GM12873 (cell line): ENCODE data around the gene CD2BP2.

Experiments
- TF ChIP-seq, protein P1 (sequence below): IDR thresholded peaks from 2 replicates; pipeline ENCODE4 v1.5.1; 2012; ENCODE audit warnings: low read depth, mild to moderate bottlenecking, moderate library complexity, low read length, control low read depth; ENCODE audit not compliant: insufficient read depth; ENCODE audit errors: missing control alignments

Gene CD2BP2

DNA sequence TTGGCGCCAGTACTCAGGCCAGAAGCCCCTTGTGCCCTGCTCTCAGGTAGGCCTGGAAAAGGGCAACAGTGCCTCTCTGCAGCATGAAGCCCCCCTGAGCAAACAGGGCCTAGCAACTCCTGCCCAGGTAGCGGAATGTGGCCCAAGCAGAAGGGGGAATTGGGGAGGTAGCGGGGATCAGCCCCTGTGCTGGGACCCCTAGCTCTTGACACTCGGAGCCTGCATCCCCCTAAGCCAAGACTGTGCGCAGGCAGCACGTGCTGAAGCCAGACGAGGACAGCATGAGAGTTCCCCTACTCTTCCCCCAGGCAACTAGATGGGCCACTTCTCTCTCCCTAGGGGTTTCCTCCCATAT lies 823 bp upstream of the CD2BP2 start:
- TF ChIP-seq, protein P1, sequence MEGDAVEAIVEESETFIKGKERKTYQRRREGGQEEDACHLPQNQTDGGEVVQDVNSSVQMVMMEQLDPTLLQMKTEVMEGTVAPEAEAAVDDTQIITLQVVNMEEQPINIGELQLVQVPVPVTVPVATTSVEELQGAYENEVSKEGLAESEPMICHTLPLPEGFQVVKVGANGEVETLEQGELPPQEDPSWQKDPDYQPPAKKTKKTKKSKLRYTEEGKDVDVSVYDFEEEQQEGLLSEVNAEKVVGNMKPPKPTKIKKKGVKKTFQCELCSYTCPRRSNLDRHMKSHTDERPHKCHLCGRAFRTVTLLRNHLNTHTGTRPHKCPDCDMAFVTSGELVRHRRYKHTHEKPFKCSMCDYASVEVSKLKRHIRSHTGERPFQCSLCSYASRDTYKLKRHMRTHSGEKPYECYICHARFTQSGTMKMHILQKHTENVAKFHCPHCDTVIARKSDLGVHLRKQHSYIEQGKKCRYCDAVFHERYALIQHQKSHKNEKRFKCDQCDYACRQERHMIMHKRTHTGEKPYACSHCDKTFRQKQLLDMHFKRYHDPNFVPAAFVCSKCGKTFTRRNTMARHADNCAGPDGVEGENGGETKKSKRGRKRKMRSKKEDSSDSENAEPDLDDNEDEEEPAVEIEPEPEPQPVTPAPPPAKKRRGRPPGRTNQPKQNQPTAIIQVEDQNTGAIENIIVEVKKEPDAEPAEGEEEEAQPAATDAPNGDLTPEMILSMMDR, result no peak

DNA sequence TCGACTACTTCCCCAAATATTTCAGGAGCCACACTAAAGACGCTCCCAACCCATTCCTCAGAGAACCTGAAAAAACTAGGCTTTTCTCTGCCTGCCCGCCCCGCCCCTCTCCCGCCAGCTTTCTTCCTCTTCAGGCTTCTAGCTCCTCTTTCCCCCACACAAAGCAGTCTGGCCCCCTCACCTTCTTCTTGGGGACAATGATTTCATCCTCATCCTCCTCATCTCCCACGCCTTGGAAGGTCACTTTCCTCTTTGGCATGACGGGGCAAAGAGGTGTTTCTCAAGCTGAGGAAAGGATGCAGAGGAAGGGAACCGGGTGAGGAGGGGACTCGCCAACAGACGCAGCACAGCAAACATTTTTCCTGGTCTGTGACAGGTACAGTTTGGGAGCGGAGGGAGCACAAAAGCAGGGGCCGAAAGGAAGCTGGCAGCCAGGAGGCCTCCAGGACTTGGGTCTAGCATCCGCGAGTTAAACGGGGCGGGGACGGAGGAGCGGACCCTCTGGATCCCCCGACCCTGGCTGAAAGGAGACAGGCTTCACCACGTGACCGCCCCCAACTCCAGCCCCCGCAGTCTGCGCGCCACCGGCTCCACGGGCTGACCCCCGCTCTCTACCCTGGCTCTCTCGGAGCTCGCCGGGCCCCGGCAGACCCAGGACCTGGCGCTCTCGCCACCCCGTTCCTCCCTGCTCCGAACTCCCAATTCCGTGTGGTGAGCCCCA lies 525 bp downstream of the CD2BP2 start:
- TF ChIP-seq, protein P1, result no peak

DNA sequence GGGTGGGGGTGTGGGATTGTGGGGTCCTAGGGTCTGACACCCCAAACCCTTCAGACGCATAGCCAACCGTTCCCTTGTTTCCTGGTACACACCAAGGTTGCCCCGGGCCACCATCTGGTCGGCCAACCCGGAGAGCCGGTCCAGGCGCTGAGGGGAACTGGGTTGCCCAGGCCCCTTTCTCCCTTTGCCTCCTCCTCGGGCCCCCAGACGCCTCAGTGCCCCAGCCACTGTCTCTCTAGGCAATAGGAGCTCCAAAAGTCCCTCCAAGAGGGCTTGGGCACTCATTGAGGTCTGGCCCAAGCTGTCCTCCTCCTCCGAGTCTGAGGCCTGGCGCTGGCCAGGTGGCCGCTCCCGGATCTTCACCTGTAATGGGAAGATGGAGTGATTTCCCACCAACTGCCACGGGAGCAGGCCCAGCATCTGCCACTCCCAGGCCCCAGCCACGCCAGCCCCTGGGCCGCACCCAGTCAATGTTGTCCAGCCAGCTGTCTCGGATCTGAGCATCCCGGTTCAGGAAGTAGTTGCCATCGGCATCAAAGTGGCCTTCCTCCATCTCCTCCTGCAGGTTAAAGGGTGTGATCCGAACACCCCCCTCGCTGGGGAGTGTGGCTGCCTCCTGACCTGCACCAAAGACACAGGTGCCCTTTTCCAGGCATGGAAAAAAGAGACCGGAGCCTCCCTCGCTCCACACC lies 1.5 kb downstream of the CD2BP2 start:
- TF ChIP-seq, protein P1, result no peak

DNA sequence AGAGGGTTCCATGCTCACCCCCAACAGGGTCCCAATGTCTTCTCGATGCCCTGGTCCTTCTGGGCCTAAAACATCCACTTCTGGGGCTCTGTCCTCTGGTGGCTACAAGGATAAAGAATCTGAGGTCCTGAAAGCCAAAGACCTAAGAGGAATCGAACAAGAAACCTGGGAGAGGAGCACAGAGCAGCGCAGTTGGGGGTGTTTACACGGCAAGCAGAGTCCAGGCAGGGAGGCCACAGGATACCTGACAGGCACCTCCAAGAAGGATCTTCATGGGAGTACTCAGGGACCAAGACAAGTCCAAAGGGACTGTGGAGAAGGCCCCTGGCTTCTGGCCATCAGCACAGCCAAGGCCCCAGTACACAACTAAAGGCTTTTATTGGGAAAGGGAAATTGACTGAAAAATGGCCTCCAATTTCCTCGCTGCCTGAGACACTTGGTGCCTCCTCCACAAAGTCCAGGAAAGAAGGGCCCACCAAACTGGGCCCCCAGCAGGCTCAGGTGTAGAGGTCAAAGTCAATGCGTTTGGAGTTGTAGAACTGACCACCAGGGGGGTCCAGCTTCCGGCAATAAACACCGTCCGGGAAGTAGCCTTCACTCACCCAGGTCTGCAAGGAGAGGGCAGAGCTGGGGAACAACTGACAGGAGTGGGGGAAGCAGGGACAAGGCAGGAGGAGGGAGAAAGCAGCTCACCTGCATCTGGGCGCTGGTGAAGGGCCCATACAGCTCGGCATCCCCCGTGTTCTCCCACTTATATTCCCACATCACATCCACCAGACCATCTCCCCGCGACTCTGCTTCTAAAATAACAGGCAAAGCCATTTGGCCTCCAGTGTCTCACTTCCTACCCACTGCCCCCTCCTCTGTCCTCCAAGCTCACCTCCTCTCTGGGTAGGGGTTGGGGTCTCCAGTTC lies 2.4 kb downstream of the CD2BP2 start:
- TF ChIP-seq, protein P1, result peak; percentile 32

DNA sequence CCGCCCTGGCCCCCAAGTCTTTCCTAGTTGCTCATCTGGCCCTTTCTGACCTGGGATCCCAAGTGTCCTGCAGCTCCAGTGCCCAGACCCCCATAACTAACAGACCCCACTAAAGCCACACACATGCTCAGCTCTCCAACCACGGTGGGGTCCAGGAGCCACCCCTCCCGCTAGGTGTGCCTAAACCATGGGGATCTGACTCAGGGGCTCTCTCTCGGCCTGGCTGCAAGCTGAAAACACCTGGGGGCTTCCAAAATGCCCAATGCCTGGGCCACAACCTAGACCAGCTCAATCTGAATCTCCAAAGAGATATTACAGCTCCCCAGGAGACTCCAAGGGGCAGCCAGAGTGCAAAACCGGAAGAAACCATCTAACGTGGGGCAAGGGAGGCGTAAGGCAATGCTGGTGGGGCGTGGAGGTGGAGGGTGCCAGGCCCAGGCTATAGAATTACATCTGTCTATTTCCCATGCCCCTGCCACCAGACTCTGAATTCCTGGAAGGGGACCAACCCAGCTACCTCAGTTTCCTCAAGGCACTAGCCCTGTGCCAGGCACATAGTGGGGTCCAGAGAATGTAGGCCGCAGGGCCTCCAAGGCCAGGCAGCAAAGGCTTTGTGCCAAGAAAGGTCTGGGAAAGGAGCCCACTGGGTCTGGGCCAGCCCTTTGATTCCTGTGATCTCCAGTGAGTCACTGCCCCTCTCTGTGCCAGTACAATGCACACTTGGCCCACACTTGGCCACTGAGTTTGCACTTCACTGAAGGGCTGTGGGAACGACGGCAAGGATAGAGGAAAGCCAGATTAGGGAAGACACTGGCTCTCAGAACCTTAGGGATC lies 3.3 kb downstream of the CD2BP2 start:
- TF ChIP-seq, protein P1, result no peak

DNA sequence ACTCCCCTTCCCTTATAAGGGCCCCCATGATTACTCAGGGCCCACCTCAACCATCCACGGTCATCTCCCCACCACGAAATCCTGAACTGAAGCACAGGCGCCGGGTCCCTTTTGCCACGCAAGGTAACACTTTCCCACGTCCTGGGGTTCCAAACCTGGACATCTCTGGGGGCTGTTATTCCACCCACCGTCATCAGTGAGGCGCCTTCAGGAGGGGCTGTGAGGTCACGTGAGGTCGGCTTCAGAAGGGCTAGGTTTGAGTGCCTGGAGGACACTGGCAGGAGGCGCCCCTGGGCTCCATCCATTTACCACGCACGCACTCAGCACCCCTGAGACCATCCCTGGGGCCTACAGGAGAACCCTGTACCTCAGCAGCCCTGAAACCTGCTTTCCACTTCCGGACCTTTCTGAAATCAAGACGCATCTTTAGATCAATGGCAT lies 4.1 kb downstream of the CD2BP2 start:
- TF ChIP-seq, protein P1, result no peak
